ENCODE data around the gene MBD5. TPM values are rescaled to one million over a fixed set of nuclear protein-coding genes. Genes with fewer than 3 reads are reported as not detected.

MBD5 gene
- total RNA-seq, 4 donors from 2014 or later = 22.9 to 44.2 (median 40.2) TPM

GRCh38 chr2:148509288-148509902 lies 488.5 kb downstream of the MBD5 start:
- H3K4me3 ChIP-seq = peak overlapping the region; percentile 16 to 50 (median 28)
- DNase-seq = peak; percentile 80 to 94 (median 85)
- no peaks in the 10 kb centered on the region for H3K27me3 ChIP-seq
- peaks cover 0 to 8% (median 0%) of the 10 kb centered on the region in 4 donors for H3K4me1 ChIP-seq
- H3K36me3 ChIP-seq = no peaks in the 10 kb centered on the region
- no peaks in the 10 kb centered on the region for H3K9me3 ChIP-seq
- TF ChIP-seq, protein P1, sequence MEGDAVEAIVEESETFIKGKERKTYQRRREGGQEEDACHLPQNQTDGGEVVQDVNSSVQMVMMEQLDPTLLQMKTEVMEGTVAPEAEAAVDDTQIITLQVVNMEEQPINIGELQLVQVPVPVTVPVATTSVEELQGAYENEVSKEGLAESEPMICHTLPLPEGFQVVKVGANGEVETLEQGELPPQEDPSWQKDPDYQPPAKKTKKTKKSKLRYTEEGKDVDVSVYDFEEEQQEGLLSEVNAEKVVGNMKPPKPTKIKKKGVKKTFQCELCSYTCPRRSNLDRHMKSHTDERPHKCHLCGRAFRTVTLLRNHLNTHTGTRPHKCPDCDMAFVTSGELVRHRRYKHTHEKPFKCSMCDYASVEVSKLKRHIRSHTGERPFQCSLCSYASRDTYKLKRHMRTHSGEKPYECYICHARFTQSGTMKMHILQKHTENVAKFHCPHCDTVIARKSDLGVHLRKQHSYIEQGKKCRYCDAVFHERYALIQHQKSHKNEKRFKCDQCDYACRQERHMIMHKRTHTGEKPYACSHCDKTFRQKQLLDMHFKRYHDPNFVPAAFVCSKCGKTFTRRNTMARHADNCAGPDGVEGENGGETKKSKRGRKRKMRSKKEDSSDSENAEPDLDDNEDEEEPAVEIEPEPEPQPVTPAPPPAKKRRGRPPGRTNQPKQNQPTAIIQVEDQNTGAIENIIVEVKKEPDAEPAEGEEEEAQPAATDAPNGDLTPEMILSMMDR (IDR thresholded peaks at IDR 0.05) = peak; percentile 48 to 91 (median 85)
- no peak for TF ChIP-seq POLR2A (IDR thresholded peaks at IDR 0.05)
- H3K27ac ChIP-seq = no peak overlapping the region

- Histone ChIP-seq H3K27me3 (no peaks in the 10 kb centered on the region), H3K4me1 (peaks cover 0 to 8% (median 0%) of the 10 kb centered on the region in 4 donors), H3K36me3 (no peaks in the 10 kb centered on the region), H3K9me3 (no peaks in the 10 kb centered on the region), H3K27ac (no peak overlapping the region), H3K4me3 (no peak overlapping the region)
- no peak for DNase-seq
- no peak for TF ChIP-seq POLR2A (IDR thresholded peaks at IDR 0.05)
- TF ChIP-seq, protein P1 (IDR thresholded peaks at IDR 0.05) = no peak
Measured at GRCh38 chr2:148511883-148512282, 491.0 kb downstream of the MBD5 start.

GRCh38 chr2:148512501-148512900 lies 491.6 kb downstream of the MBD5 start:
- no peak for DNase-seq
- Histone ChIP-seq H3K4me1 (peaks cover 0 to 8% (median 0%) of the 10 kb centered on the region in 4 donors), H3K36me3 (no peaks in the 10 kb centered on the region), H3K27me3 (no peaks in the 10 kb centered on the region), H3K27ac (no peak overlapping the region), H3K4me3 (no peak overlapping the region), H3K9me3 (no peaks in the 10 kb centered on the region)
- TF ChIP-seq POLR2A (IDR thresholded peaks at IDR 0.05) = no peak
- TF ChIP-seq, protein P1 (IDR thresholded peaks at IDR 0.05) = no peak

DNA sequence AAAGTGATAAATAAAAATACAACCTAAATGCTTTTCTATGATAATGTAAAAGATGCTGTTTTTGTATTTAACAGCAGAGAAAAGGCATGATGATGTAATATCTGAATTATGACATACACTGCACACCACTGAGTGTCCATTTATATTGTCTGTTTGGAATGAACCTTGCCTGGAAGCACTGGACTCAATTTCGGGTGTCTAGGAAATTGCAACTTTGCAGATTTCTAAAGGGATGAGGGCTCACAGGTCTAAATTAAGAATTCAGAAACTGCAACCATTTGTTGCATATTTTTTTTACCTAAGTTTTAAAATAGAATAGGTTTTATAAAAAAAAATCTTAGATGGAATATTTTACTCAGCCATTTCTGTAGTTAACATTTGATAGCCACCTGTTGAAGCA lies 492.5 kb downstream of the MBD5 start:
- H3K27ac ChIP-seq = no peak overlapping the region
- no peak overlapping the region for H3K4me3 ChIP-seq
- H3K4me1 ChIP-seq = peaks cover 0 to 8% (median 0%) of the 10 kb centered on the region in 4 donors
- no peaks in the 10 kb centered on the region for H3K27me3 ChIP-seq
- no peak for TF ChIP-seq POLR2A (IDR thresholded peaks at IDR 0.05)
- DNase-seq = no peak
- H3K9me3 ChIP-seq = no peaks in the 10 kb centered on the region
- no peaks in the 10 kb centered on the region for H3K36me3 ChIP-seq

- H3K4me3 ChIP-seq = no peak overlapping the region
- no peak overlapping the region for H3K27ac ChIP-seq
- TF ChIP-seq POLR2A (IDR thresholded peaks at IDR 0.05) = no peak
- TF ChIP-seq, protein P1 (IDR thresholded peaks at IDR 0.05) = no peak
- H3K4me1 ChIP-seq = no peaks in the 10 kb centered on the region
- H3K9me3 ChIP-seq = no peaks in the 10 kb centered on the region
- no peaks in the 10 kb centered on the region for H3K27me3 ChIP-seq
- no peak for DNase-seq
- H3K36me3 ChIP-seq = no peaks in the 10 kb centered on the region
Measured at GRCh38 chr2:148515120-148515519, 494.2 kb downstream of the MBD5 start.

DNA sequence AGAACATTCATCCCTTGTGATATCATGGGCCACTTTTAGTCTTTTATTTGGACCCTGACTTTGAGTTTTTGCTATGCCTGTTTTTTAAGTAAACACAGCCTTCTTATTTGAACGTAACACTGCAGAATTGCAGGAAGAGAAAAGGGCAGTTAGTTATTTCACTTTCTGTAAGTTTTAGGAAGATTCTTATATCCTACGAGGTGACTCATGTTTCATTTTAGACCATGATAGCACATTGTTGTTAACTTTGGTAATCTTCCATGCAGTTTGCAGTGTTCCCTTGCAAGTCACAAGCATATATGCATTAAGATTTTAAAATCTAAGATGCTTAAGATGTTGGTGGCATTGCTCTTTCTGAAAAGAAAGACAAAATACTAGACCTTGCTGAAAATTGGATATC lies 495.1 kb downstream of the MBD5 start:
- Histone ChIP-seq H3K4me1 (no peaks in the 10 kb centered on the region), H3K36me3 (no peaks in the 10 kb centered on the region)
- TF ChIP-seq POLR2A (IDR thresholded peaks at IDR 0.05) = no peak
- TF ChIP-seq, protein P1 (IDR thresholded peaks at IDR 0.05) = no peak

More for the DNA sequence above, 495.1 kb downstream of the MBD5 start:
- H3K9me3 ChIP-seq = no peaks in the 10 kb centered on the region
- no peaks in the 10 kb centered on the region for H3K27me3 ChIP-seq
- no peak overlapping the region for H3K4me3 ChIP-seq
- H3K27ac ChIP-seq = no peak overlapping the region
- no peak for DNase-seq

Data from Peyer's patch (tissue), 4 donors.